ENCODE results near the gene TBC1D2. TPM values are rescaled to one million over a fixed set of nuclear protein-coding genes. Genes with fewer than 3 reads are reported as not detected.

TBC1D2 gene
- total RNA-seq, 2 donors from 2014 or later, result 3.3 to 4.7 TPM

DNA sequence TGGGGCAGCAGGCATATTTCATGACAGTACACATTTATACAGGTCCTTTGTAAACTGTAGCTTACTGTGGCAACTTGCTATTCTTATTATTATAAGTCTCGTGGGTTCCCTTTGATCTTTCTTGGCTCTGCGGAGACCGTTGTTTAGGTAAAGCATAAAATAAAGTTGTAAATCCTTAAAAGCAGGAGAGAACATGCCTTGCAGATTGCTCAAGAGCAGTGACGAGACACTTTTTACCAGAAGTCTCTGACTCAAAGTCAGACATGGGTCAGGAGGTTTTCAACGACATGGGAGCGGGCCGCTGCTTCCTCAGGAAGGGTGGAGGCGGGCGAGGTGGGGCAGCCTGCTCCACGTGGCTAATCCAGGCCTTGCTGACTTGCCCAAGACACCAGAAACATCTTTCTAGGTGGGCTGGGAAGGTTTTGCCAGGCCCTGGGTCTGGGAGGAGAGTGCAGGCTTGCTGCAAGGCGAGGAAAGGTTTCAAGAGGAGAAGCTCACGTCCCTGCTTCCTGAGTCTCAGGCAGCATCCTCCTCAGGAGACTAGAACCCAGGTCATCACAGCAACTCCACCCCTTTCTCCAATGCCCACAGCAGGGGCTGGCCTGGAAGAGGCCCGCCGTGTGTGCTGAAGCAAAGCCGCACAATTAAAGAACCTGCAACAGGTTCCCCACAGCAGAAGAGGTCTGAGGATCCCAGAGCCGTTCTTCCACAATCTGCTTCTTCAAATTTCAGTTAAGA, 6.5 kb downstream of the TBC1D2 start:
- no peaks in the 10 kb centered on the region for H3K27me3 ChIP-seq
- H3K36me3 ChIP-seq (replicated peaks in 1 of 2; ENCODE audit: insufficient read depth in 1 of 2, low read depth in 2 of 2), result no peaks in the 10 kb centered on the region
- 65 to 77% methylated on average over 16 of the region's 16 CpGs for WGBS, 2 donors
- intact Hi-C loops (cut with DNase I), result no loop called here
- TF ChIP-seq CTCF (IDR thresholded peaks at IDR 0.05) (no peak), POLR2A (IDR thresholded peaks at IDR 0.05) (no peak)
- peak overlapping the region in 1 of 4 donors; percentile 55 for H3K27ac ChIP-seq
- DNase-seq (peak in 3 of 4 donors; percentile 15 to 72 (median 21)), ATAC-seq (no peak)
- H3K9me3 ChIP-seq, result no peaks in the 10 kb centered on the region
- peaks cover 3% of the 10 kb centered on the region for H3K4me1 ChIP-seq
- no peak overlapping the region for H3K4me3 ChIP-seq

GRCh38 chr9:98247831-98248657, 7.4 kb downstream of the TBC1D2 start:
- TF ChIP-seq CTCF (IDR thresholded peaks at IDR 0.05) (no peak), POLR2A (IDR thresholded peaks at IDR 0.05) (no peak)
- intact Hi-C loops (cut with DNase I), result no loop called here
- no peak for ATAC-seq
- H3K4me3 ChIP-seq, result no peak overlapping the region
- H3K4me1 ChIP-seq, result no peaks in the 10 kb centered on the region
- 71 to 88% methylated on average over 8 of the region's 8 CpGs for WGBS, 2 donors
- DNase-seq, result no peak
- no peaks in the 10 kb centered on the region for H3K9me3 ChIP-seq
- H3K27me3 ChIP-seq, result no peaks in the 10 kb centered on the region
- no peaks in the 10 kb centered on the region for H3K36me3 ChIP-seq (replicated peaks in 1 of 2; ENCODE audit: insufficient read depth in 1 of 2, low read depth in 2 of 2)
- peak overlapping the region in 1 of 4 donors; percentile 55 for H3K27ac ChIP-seq

DNA sequence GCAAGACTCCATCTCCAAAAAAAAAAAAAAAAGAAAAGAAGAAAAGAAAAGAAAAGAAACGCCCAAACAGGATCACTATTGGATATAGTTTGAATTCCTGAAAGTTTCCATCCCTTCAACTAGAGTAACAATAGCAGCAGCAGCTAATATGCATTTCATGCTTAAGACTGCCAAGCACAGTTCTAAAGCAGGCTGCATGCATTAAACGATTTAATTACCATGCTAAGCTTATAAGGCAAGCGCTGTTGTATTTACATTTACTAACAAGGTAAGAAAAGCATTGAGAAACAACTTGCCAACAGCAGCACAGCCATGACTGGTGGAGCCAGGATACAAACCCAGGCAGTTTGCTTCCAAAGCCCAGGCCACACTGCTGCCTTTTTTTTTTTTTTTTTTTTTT, 13.0 kb downstream of the TBC1D2 start:
- no peak for DNase-seq
- H3K9me3 ChIP-seq, result no peaks in the 10 kb centered on the region
- ATAC-seq, result no peak

More for the DNA sequence above, 13.0 kb downstream of the TBC1D2 start:
- Histone ChIP-seq H3K4me3 (no peak overlapping the region), H3K4me1 (no peaks in the 10 kb centered on the region), H3K36me3 (replicated peaks in 1 of 2; ENCODE audit: insufficient read depth in 1 of 2, low read depth in 2 of 2) (no peaks in the 10 kb centered on the region), H3K27me3 (no peaks in the 10 kb centered on the region), H3K27ac (no peak overlapping the region)
- intact Hi-C loops (cut with DNase I), result no loop called here
- no peak for TF ChIP-seq CTCF (IDR thresholded peaks at IDR 0.05)
- TF ChIP-seq POLR2A (IDR thresholded peaks at IDR 0.05), result no peak
- WGBS, 2 donors, result 74 to 84% methylated on average over 3 of the region's 3 CpGs

All from body of pancreas (tissue), 4 donors.